Activated CD8-positive, alpha-beta memory T cell treated with anti-CD3 and anti-CD28 coated beads, Interleukin-2, amount 50 U/mL, for 1 hour (primary cell): Measurements from ENCODE around the gene FBXW8.

Experiments
- DNase-seq: peaks from one replicate; pipeline ENCODE4 v3.0.0-alpha.2; 2020; ENCODE audit errors: extremely low read depth

FBXW8 gene

DNA sequence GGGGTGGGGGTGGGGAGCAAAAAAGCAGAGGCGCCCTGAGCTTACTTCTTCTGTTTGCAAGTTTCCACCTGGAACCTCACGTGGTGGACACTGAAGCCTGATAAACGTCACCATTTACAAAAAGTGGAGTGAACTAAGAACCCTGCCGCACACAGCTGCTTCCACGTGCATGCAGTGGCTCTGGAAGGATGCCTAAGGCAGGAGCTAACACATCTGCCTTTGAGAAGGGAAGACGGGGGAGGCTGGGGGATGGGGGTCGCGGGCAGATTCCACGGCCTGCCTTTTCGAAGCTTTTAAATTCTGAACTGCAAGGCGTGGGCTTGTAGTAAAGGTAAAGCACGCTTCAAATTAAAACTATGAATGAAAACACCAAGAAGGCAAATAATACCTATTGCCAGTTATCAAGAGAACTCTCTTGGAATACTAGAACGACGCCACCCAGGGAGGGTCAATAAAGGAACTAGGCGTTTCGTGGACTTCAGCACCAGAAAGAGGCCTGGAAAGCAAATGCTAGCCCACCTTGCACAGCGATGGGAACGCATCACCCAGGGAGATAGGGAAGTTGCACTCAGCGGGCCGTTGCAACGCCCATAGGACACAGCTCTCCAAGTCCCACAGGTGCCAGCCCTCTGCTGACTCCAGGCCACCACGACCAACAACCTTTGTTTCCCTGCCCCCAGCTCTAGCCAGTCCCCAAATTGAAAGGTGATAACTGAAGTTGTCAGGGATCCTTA is 126.7 kb downstream of the FBXW8 start:
- DNase-seq: no peak

DNA sequence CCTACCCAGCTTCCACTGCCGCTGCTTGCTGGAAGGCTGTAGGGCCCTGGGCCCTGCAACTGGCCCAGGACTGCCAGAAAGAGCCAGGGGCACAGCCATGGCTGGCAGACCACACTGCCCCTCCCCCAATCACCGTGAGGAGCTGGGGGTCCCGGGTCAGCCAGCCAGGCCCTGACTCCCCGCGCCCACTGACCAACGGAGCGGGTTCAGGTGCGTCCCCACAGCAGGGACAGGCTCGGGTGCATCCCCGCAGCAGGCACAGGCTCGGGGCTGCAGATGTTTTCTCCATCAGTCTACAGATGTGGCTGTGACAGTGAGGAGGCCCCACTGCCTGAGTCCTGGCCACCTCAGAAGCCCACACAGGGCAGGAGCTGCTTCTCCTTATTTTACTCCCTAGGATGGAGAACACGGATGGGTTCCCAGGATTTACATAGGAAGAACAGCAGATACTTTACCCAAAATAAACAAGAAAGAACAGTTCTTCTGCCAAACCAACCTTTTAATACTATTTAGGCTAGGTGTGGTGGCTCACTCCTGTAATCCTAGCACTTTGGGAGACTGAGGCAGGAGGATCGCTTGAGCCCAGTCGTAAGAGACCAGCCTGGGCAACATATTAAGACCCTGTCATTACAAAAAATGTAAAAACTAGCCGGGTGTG is 127.4 kb downstream of the FBXW8 start:
- no peak for DNase-seq

GRCh38 chr12:117038919-117039318 is 128.2 kb downstream of the FBXW8 start:
- DNase-seq: no peak

GRCh38 chr12:117039891-117040309 is 129.2 kb downstream of the FBXW8 start:
- no peak for DNase-seq

- DNase-seq: no peak
These were observed 129.7 kb downstream of the FBXW8 start for GRCh38 chr12:117040496-117040895.

DNA sequence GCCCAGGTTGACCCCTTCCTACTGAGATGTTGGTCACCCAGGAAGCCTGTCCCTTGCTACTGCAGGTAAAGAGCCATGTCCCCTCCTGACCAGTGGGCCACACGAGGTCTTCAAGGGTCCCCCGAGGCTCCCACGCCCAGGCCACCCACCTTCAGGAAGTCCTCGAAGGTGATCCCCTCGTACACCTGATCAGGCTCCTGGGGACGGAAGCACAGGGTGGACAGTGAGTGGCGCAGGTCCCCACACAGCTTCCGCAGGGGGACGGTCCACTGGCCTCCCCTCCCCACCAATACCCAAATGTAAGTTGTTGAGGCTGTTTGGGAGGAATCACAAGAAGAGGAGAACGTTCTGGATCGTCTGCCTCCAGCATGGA is 131.0 kb downstream of the FBXW8 start:
- no peak for DNase-seq

- DNase-seq: no peak
These were observed 131.6 kb downstream of the FBXW8 start for GRCh38 chr12:117042171-117042842.

DNA sequence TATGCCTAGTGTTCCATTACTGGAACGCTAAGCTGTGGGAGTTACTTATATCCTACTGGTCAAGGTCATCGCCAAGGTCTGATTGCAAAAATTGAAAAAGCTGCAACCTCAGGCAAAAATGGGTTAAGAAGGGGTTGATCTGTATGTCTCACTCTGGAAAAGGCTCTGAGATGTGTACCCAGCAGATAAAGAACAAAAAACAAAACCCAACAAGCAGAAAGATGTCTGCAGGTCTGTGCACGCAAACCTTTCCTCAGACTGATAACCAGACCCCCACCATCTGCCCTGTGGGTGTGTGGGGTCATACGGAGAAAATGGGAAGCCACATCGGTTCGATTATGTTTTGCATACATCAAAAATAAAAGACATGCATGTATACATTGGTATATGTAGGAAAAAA is 132.1 kb downstream of the FBXW8 start:
- DNase-seq: no peak

- no peak for DNase-seq
These were observed 133.6 kb downstream of the FBXW8 start for GRCh38 chr12:117044311-117044710.

DNA sequence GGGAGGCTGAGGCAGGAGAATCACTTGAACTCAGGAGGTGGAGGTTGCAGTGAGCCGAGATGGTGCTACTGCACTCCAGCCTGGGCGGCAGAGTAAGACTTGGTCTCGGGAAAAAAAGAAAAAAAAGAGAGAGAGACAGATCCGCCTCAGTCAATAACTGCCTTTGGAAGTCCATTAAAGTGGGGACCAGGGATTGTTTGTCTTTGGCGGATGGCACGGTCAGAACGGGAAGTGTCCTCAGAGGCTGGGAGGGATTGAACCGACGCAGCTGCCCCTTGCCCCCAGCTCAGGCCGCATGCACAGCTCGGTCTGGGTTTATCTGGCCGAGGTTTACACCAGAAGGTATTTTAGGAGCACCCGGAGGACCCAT is 134.0 kb downstream of the FBXW8 start:
- no peak for DNase-seq

DNA sequence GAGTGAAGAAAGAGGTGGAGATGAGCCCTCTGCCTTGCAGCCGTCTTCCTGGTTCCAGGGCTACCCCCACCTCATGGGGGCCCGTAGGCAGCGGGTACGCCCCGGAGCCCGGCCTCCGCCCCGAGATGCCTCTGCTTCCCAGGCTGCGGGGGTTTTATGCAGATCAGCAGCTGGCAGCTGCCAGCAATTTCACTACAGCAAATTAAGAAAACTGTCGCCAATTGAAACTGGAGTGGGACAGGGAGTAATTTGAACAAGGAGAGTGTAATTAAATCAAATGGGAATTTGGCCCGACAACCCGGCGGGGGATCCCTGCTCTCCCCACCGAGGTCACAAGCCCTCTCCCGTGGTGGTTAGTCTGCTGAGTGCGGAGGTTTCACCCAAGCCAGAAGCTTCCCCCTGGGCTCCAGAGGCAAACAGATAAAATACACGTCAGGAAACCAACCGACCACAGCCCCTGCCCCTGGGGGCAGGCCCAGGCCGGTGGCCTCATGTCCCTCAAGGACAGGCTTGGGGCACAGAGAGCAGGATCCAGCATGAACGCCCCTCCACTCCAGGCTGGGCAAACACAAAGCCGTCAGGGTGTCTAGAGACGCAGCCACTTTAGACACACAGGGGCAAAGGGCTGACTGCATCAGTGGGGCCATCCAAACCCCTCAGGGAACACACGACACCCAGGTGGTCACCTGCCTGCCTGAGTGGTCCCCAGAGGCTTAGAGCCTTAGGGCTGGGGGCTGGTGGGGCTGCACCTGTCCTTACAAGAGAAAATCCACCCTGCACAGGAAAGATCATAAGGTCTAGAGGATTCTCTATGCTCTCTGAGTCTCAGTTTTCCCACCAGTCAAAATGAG is 134.6 kb downstream of the FBXW8 start:
- no peak for DNase-seq

- no peak for DNase-seq
These were observed 135.2 kb downstream of the FBXW8 start for GRCh38 chr12:117046011-117046369.

DNA sequence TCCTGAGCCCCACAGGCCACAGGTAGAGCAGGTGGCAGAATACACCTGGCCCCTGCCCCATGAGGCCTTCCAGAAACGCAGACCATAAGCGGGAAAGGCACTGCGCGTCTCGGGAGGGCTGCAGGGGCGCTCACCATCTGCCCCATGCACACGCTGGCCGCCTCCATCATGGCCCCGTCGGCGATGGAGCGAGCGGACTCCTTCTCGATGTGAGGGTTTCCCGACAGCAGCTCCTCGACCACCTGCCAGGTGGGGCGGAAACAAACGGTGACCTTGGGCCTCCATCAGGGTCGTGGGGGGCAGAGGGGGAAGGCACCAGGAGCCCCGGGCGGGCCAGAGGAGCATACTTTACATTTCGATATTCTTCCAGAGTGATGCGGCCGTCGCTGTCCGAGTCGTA is 135.7 kb downstream of the FBXW8 start:
- DNase-seq: no peak

DNA sequence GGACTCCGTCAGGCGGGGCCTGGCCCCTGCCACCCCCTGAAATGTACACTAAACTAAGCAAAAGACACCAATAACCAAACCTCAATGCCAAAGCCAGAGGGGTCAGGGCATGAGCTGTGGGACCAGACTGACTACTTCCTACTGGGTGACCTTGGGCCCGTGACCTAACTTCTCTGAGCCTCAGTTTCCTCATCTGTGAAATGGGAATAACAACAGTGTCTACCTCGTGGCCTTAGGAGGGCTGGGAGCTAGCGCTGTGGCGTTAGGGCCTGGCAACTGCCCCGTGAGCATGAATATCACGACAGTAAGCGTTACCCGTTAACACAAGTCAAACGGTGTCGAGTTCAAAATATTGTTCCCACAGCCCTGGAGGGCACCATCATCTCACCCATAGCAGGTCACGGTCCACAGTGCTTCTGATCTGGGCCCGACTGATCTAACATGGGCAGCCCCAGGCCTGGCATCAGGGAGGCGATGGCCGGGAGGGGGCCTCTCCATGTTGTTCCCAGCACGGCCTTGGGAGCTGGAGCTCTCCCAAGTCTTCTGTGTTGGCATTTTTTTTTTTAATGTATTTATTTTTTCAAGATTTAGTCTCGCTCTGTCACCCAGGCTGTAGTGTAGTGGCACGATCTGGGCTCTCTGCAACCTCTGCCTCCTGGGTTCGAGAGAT is 136.2 kb downstream of the FBXW8 start:
- DNase-seq: no peak

DNA sequence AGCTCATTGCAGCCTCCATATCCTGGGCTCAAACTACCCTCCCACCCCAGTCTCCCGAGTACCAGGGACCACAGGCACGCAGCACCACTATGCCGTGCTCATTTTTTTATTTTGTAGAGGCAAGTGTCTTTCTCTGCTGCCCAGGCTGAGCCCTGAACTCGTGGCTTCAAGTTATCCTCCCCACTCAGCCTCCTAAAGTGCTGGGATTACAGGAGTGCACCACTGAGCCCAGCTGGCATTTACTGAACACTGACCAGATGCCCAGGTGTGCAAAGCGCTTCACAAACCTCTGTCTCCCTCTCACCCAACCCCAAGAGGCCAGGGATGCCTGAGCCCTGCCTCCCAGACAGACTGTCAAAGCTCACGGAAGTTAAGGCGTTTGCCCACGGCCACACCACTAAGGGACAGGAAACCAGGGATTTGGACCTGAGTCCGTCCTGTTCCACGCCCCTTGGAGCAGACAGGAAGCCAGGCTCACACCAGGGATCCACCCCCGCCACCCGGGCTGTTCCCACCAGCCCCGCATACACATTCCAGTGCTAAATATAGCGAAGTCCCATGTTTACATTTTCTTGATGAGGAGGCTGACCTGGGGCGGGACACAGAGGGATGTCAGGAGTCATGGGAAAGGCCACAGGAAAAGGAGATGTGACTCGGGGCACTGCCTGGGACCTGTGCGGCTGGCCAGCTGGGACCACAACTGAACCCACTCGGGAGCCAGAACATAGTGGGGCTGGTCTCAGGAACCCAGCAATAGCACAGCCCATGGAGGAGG is 137.2 kb downstream of the FBXW8 start:
- DNase-seq: no peak

DNA sequence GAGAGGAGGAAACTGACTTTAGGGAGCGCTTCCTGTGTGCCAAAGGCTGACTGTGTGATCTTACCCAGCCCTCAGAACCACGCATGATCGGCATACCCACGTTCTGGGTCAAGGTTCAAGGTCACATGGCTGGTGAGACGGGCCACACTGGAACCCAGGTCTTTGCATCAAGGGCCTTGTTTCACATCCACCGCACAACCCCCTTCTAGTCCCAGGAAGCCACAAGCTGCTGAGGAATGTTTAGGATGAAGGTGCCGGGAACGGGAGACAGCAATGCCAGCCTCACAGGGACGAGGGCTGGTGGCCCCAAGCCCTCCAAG is 137.8 kb downstream of the FBXW8 start:
- DNase-seq: no peak

GRCh38 chr12:117049295-117049694 is 138.5 kb downstream of the FBXW8 start:
- DNase-seq: no peak

DNA sequence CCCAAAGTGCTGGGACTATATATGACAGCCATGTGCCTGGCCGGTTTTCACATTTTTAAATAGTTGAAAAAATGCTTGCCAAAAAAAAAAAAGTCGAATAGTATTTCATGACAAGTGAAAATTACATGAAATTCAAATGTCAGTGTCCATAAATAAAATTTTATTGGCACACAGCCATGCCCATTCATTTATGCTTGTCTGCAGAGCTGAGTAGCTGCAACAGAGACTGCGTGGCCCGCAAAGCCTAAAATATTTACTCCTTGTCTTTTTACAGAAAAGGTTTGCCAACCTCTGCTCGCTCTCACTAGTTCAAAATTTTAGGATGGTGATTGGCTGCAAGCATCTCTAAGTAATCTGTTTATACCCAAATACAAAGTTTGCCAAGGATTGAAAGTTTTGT is 139.3 kb downstream of the FBXW8 start:
- no peak for DNase-seq

- no peak for DNase-seq
These were observed 140.6 kb downstream of the FBXW8 start for GRCh38 chr12:117051380-117051779.

DNA sequence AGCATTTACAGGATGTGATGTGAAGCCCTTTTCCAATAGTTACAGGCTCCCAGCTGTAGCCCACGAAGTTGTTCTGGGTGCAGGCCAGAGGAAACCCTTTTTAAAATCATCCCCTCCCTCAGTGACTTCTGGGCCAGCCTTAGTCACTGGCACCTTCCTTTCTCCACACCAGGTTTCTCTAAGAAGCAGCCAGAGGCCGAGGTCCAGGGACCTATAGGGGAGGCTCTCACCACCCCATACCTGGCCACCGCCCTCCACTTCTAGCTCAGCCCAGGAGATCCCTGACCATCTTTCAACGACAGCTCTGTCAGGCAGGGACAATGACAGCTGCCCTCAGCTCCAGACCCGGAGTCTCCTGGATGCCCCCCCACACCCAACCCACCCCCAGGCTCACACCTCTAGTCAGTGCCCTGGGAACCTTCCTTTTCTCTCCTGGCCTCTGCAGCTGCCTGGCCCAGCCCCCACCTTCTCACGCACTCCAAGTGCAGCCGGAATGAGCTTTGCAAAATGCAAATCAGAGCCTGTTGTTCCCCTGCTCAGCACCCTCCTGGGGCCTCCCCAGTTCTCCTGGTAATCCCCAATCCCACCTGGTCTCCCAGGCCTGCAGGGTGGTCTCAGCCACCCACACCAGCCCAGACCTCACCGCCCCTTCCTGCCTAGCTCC is 141.8 kb downstream of the FBXW8 start:
- DNase-seq: no peak

GRCh38 chr12:117053050-117053400 is 142.3 kb downstream of the FBXW8 start:
- no peak for DNase-seq
